ENCODE data around the gene PTPN3. TPM values are rescaled to one million over a fixed set of nuclear protein-coding genes. Genes with fewer than 3 reads are reported as not detected.

Gene PTPN3
- polyA plus RNA-seq, 3 donors: not detected

DNA sequence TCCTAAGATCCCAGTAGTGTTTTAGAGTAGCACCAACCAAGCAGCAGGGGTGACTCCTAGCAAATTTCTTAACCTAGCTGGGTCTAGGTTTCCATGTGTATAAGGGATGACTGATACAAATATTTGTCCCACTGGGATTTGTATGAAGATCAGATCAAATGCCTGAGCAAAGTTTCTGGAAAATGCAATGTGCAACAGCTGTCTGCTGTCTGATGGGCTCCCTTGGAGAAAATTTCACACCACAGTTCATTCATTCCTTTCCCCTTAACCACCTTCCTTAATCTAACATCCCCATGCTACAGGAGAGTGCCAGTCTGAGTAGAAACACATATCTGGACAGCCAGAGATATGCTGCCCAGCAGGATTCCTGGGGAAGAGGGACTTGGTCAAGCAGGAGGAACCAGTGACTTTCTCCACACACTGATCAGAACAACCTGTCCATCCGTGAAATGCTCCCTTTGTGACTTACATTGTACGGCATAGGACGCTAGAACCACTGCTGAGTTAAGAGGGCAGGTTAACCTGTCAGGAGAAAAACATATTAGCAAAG, 53.3 kb downstream of the PTPN3 start:
- Histone ChIP-seq H3K4me2 (replicated peaks; ENCODE audit: extremely low read depth, low read length, poor library complexity, severe bottlenecking) (no peak overlapping the region), H3K27me3 (ENCODE audit: control insufficient read depth in 2 of 2, insufficient read depth in 2 of 2, low read length in 2 of 2) (peaks cover 58 to 79% of the 10 kb centered on the region in 2 donors), H3K27ac (ENCODE audit: low read depth in 1 of 2, low read length in 2 of 2) (no peak overlapping the region), H3K4me1 (ENCODE audit: control insufficient read depth in 1 of 2, insufficient read depth in 2 of 2, low read length in 2 of 2) (peaks cover 5 to 14% of the 10 kb centered on the region in 2 donors), H3K79me2 (ENCODE audit: insufficient read depth, low read length) (no peaks in the 10 kb centered on the region), H2AFZ (ENCODE audit: insufficient read depth, low read depth, low read length, poor library complexity, severe bottlenecking) (no peak overlapping the region), H3K9me3 (replicated peaks in 1 of 2; ENCODE audit: control insufficient read depth in 1 of 2, insufficient read depth in 1 of 2, low read length in 2 of 2) (peaks cover 4 to 6% of the 10 kb centered on the region in 2 donors), H3K4me3 (replicated peaks in 1 of 3; ENCODE audit: low read depth in 2 of 3, low read length in 3 of 3) (no peak overlapping the region), H3K9ac (ENCODE audit: insufficient read depth, low read length, poor library complexity, severe bottlenecking) (no peak overlapping the region), H4K20me1 (ENCODE audit: insufficient read depth, low read length) (no peaks in the 10 kb centered on the region), H3K36me3 (replicated peaks in 1 of 2; ENCODE audit: control insufficient read depth in 1 of 2, insufficient read depth in 2 of 2, low read length in 2 of 2) (no peaks in the 10 kb centered on the region)
- DNase-seq: no peak
- Mint-ChIP-seq H3K27me3 (ENCODE audit: low read depth in 3 of 3) (peaks cover 38 to 71% (median 66%) of the 10 kb centered on the region in 3 donors), H3K27ac (no peak overlapping the region), H3K36me3 (no peaks in the 10 kb centered on the region), H3K4me3 (no peak overlapping the region), H3K4me1 (peaks cover 14% of the 10 kb centered on the region), H3K9me3 (peaks cover 0 to 7% (median 5%) of the 10 kb centered on the region in 7 donors)
- intact Hi-C loops (cut with micrococcal nuclease): no loop called here
- 100% methylated on average over 1 of the region's 3 CpGs for WGBS (ENCODE audit: insufficient coverage)
- TF ChIP-seq, protein P1, sequence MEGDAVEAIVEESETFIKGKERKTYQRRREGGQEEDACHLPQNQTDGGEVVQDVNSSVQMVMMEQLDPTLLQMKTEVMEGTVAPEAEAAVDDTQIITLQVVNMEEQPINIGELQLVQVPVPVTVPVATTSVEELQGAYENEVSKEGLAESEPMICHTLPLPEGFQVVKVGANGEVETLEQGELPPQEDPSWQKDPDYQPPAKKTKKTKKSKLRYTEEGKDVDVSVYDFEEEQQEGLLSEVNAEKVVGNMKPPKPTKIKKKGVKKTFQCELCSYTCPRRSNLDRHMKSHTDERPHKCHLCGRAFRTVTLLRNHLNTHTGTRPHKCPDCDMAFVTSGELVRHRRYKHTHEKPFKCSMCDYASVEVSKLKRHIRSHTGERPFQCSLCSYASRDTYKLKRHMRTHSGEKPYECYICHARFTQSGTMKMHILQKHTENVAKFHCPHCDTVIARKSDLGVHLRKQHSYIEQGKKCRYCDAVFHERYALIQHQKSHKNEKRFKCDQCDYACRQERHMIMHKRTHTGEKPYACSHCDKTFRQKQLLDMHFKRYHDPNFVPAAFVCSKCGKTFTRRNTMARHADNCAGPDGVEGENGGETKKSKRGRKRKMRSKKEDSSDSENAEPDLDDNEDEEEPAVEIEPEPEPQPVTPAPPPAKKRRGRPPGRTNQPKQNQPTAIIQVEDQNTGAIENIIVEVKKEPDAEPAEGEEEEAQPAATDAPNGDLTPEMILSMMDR (IDR thresholded peaks at IDR 0.05): no peak

DNA sequence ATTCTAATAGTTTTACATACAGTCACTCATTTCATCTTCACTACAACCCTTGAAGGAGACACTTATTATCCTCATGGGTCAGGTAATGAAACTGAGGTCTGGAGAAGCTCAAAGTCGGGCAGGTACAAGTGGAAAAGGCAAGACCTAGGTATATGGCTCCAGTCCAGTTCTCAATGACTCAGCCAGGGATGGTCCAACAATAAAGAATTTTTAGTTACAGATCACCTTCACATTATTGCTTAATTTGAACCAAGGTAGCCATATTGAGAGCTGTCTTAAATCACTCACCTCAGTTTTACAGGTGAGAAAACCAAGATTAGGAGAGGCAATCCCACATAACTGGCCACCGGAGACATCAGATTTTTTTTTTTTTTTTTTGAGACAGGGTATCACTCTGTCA, 55.4 kb downstream of the PTPN3 start:
- peaks cover 61 to 66% of the 10 kb centered on the region in 2 donors for H3K27me3 ChIP-seq (ENCODE audit: control insufficient read depth in 2 of 2, insufficient read depth in 2 of 2, low read length in 2 of 2)
- Mint-ChIP-seq H3K36me3 (no peaks in the 10 kb centered on the region), H3K27ac (no peak overlapping the region)

More for the DNA sequence above, 55.4 kb downstream of the PTPN3 start:
- Histone ChIP-seq H3K4me2 (replicated peaks; ENCODE audit: extremely low read depth, low read length, poor library complexity, severe bottlenecking) (no peak overlapping the region), H2AFZ (ENCODE audit: insufficient read depth, low read depth, low read length, poor library complexity, severe bottlenecking) (no peak overlapping the region), H3K27ac (ENCODE audit: low read depth in 1 of 2, low read length in 2 of 2) (no peak overlapping the region), H3K36me3 (replicated peaks in 1 of 2; ENCODE audit: control insufficient read depth in 1 of 2, insufficient read depth in 2 of 2, low read length in 2 of 2) (no peaks in the 10 kb centered on the region), H4K20me1 (ENCODE audit: insufficient read depth, low read length) (no peaks in the 10 kb centered on the region), H3K9me3 (replicated peaks in 1 of 2; ENCODE audit: control insufficient read depth in 1 of 2, insufficient read depth in 1 of 2, low read length in 2 of 2) (peaks cover 5 to 6% of the 10 kb centered on the region in 2 donors), H3K4me1 (ENCODE audit: control insufficient read depth in 1 of 2, insufficient read depth in 2 of 2, low read length in 2 of 2) (peaks cover 5 to 14% of the 10 kb centered on the region in 2 donors), H3K9ac (ENCODE audit: insufficient read depth, low read length, poor library complexity, severe bottlenecking) (no peak overlapping the region), H3K4me3 (replicated peaks in 1 of 3; ENCODE audit: low read depth in 2 of 3, low read length in 3 of 3) (no peak overlapping the region), H3K79me2 (ENCODE audit: insufficient read depth, low read length) (no peaks in the 10 kb centered on the region)
- intact Hi-C loops (cut with micrococcal nuclease): no loop called here
- H3K27me3 Mint-ChIP-seq (ENCODE audit: low read depth in 3 of 3): peaks cover 45 to 73% (median 68%) of the 10 kb centered on the region in 3 donors
- TF ChIP-seq, protein P1 (IDR thresholded peaks at IDR 0.05): no peak
- DNase-seq: no peak
- peaks cover 0 to 13% (median 8%) of the 10 kb centered on the region in 7 donors for H3K9me3 Mint-ChIP-seq
- H3K4me1 Mint-ChIP-seq: peaks cover 14% of the 10 kb centered on the region
- peak overlapping the region in 1 of 2 donors; percentile 46 for H3K4me3 Mint-ChIP-seq
- WGBS (ENCODE audit: insufficient coverage): 100% methylated on average over 1 of the region's 2 CpGs

All from CD14-positive monocyte (primary cell).